Central memory CD4-positive, alpha-beta T cell (primary cell): ENCODE data around the gene C9.
A peak's percentile ranks its signal among the peaks of the same experiment; 100 is the strongest.
"Not testable (repeated sequence)": the region's sequence is repeated elsewhere in the genome, so short reads cannot be mapped to it uniquely, and the experiment has no call there.

Source experiments
- DNase-seq: peaks from one replicate; pipeline ENCODE4 v3.0.0; 2022

The C9 gene

DNA sequence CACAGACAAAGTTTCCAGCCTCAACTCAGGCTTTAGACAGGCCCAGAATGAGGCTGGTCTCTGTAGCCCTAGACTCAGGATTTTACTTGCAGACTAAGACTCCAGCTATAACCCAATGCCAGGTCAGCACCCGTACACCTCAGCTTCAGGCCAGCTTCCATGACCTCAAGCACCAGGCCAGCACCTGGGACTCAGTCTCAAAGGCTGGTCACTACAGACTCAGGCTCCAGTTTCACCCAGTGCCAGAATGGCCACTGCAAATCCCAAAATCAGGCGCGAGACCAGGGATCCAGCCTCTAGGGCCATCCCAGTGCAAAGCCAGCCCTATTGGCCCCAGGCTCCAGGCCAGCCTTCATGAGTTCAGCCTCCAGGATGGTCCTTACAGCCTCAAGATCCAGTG is 44.9 kb downstream of the C9 start:
- no peak for DNase-seq

DNA sequence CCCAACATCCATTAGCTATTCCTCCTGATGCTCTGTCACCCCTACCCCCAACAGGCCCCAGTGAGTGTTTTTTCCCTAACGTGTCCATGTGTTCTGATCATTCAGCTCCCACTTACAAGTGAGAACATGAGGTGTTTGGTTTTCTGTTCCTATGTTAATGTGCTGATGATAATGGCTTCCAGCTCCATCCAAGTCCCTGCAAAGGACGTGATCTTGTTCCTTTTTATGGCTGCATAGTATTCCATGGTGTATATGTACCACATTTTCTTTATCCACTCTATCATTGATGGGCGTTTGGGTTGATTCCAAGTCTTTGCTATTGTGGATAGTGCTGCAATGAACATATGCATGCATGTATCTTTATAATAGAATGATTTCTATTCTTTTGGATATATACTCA is 47.8 kb downstream of the C9 start:
- not testable (repeated sequence) for DNase-seq

DNA sequence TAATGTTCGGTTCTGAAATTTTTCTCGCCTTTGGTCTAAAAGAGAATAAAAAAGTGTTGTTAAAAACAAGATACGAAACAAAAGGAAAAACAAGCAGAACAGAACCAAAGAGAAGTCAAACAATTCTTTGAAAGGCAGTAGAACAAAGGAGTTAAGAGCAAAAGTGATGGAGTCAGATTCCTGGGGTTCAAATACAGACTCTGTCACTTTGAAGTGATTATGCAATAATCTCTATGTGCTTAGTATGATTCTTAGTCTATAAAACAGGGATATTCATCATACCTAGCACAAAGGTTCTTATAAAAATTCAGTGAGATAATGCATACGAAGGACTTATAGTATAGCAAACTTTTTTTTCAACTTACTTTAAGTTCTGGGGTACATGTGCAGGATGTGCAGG is 48.3 kb downstream of the C9 start:
- DNase-seq: no peak

DNA sequence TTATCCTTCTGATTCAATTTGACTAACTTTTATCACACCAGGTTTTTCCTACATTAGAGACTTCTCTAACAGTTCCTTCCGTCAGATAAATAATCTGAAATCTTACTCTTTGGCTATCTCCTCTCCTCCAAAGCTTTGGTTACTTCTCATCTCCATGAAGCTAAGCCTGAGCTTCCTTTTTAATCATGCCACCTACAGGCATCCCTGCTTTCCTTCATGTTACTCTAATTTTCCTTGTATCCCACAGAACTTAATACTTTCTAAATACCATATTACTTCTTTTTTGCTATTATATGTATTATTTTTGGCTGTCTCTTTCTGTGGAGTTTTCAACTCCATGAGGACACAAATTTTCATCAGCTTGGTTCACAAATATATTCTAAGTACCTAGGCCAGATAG is 49.7 kb downstream of the C9 start:
- DNase-seq: no peak

DNA sequence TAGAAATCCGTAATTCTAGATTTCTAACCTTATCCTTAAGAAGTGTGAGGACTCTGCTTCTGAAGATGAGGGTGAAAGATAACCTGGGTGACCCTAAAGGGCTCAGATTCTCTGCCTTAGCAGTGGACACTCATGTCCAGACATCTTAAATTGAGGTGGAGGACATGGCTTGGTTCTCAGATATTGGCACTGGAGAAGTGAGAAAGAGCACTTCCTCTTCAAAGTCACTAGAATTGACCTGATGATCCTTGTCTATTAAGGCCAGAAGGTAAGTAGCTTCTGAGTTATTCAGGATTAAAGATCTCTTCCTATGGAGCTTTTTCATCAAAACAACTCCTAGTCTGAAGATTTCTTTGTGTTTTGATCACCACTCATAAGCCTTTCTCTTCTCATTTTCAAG is 54.8 kb downstream of the C9 start:
- DNase-seq: no peak

DNA sequence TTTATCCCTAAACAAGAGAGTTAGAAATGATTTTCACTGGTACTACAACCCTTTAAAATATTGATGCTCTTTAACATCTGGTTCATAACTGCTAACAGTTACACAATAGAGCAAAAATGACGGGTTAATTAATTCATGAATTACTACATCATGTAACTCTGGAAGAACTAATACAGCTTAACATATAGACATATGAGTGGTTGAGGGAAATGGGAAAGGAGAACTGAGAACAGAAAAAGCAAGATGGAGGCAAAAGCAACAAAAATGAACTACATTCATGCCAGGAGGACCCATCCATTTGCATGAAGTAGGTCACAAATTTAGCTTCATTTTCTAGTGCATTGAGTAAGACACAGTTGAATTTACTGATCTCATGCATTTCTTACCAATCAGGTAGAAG is 61.8 kb downstream of the C9 start:
- DNase-seq: no peak

DNA sequence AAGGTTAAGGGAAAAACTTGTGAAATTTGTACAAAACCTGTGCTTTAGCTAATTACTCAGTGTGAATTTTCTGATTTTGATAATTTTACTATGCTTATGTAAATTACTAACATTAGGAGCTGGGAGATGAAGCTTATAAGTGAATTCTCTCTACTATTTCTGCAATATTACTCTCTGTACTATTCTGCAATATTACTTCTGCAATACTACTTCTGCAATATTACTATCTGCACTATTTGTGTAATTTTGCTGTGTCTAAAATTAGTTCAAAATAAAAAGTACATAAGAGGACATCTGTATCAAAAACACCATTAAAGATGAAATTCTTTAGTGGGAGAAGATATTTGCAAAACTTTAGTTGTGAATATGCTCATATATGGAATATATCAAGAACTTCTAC is 62.9 kb downstream of the C9 start:
- no peak for DNase-seq

DNA sequence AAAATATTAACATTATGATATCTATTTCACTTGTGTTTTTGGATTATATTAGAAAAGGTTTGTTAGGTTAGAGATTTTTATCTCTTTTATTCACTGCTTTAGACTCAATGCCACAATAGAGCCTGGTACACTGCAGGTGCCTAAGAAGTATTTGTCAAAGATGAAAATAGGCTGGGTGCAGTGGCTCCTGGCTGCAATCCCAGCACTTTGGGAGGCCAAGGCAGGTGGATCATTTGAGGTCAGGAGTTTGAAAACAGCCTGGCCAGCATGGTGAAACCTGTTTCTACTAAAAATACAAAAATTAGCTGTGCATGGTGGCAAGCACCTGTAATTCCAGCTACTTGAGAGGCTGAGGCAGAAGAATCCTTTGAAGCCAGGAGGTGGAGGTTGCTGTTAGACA is 64.3 kb downstream of the C9 start:
- no peak for DNase-seq

DNA sequence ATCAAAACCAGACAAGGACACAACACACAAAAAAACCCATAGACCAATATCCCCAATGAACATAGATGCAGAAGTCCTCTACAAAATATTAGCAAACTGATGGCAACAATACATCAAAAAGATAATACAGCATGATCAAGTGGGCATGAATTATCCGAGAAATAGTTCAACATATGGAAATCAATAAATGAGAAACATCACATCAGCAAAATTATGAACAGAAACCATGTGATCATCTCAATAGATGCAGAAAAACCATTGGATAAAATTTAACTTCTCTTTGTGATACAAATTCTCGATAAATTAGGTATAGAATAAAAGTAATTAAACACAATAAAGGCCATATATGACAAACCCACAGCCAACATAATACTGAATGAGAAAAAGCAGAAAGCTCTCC is 69.6 kb downstream of the C9 start:
- DNase-seq: no peak

DNA sequence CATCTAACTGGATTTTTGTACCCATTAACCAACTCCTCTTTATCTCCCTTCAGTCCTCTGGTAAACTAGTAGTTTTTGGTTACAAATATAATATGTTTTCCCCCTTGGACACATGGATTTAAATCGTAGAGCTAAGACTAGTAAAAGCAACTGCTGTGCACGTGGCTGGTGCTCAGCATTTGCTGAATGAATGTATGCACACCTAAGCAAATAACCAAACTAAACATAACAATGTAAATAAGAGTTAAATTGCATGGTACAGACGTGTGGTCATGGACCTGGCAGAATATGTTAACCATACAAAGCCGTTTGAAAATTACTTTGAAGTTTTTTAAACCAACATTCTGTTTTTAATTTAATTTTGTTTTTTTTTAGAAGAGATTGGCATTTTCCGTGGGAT is 79.7 kb downstream of the C9 start:
- DNase-seq: no peak

DNA sequence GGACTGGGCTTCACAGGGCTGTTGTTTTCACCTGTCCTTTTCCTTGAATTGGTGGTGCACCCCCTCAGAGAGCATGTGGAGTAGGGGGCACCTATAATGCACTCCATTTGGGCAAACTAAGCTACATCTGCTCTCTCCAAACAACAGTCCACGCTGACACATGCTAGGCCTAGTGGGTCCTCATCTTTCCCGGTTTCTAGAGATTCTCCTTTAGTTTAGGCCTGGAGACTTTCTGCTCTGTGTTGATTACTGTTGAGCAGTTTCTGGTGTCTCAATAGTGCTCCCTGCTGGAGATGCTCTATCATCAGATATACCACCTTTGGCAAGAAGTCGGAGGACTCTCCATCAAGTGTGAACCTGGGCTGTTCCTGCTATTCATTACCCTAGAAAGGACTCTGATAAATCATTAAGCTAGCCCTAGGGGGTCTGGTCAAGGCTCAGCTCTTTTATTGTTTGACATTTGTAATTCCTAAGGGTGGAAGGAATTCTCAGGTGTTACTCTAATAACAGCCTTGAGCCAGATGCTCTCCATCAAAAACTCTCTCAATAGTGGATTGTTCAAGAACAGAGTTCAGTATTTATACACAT is 81.0 kb downstream of the C9 start:
- DNase-seq: peak; percentile 73

DNA sequence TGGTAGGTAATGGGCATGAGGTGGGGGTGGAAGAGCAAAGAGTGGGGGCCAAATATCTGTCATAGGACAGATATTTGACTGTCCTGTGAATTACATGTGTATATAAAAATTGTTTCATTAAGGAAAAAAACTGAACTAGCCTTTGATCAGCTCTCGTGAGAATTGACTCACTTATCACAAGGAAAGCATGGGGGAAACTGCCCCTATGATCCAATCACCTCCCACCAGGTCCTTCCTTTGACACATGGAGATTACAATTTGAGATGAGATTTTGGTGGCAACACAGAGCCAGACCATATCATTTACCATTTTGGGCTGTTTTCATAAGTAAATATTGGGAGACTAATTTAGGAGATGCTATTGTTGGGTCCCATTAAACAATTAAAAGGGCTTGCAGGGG is 81.7 kb downstream of the C9 start:
- DNase-seq: no peak

DNA sequence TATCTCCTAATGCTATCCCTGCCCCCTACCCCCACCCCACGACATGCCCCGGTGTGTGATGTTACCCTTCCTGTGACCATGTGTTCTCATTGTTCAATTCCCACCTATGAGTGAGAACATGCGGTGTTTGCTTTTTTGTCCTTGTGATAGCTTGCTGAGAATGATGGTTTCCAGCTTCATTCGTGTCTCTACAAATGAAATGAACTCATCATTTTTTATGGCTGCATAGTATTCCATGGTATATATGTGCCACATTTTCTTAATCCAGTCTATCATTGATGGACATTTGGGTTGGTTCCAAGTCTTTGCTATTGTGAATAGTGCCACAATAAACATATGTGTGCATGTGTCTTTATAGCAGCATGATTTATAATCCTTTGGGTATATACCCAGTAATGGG is 88.4 kb downstream of the C9 start:
- DNase-seq: not testable (repeated sequence)

DNA sequence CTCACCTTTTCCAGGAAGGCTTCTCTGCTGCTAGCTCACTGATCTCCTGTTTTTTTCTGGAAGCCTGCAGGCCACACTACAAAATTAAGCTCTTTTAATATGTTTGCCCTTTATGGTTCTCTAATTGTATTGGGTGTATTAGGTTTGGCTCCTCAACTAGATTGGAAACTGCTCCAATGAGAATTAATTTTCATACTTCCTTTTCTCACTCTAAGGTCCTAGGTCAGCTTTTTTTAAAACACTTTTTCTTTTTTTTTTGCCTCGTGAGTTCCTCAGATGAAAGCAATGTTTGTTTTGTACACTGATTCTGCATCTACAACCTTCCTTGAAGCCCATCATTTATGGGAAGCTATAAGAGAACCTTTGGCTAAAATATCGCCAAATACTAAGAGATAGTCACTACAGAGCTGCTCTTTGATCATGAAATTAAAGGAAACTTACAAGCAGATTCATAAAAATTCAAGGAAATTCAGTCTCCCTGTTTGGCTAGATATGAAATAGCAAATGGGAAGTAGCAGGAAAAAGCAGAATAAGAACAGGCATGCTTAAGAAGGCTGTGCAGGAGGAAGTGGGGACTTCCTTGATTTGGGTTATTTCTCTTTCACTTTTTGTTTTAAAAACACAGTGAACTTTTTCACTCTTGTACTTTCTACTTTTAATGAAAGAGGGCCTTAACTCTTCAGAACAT is 89.8 kb downstream of the C9 start:
- DNase-seq: peak; percentile 52

DNA sequence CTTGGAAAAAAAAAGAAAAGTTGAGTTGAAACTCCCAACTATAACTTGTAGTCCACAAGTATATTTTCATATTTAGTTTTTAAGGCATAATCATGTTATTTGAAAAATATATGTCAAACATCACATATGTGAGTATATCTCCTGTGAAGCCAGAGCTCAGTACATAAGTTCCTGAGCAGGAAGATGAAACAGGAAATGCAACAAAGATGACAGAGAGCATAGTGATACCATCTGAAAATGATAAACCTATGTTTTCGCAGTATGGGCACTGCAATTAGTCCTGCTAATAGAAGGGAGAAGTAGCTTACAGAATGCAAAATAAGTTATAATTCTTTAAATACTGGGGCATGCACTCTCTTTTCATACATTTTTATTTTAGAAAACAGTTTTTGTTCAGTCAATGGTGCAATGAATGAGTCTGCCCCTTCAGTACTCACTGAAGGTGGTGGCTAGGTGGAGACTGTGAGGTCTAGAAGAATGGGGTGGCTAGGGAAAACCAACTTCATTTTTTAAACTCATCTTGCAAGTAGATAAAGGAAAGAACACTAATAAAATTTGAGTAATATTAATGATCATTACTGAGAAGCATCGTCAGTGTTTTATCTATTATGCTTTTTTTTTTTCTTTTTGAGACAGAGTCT is 90.9 kb downstream of the C9 start:
- peak; percentile 37 for DNase-seq

DNA sequence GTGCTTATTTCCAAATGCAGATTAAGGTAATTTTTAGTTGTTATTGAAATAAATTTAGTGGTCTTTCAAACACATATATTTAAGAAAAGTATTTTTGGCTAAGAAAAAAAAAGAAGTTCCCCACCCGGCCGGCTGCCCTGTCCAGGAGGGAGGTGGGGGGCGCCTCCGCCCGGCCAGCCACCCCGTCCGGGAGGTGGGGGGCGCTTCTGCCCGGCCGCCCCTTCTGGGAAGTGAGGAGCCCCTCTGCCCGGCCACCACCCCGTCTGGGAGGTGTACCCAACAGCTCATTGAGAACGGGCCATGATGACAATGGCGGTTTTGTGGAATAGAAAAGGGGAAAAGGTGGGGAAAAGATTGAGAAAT is 91.4 kb downstream of the C9 start:
- not testable (repeated sequence) for DNase-seq

DNA sequence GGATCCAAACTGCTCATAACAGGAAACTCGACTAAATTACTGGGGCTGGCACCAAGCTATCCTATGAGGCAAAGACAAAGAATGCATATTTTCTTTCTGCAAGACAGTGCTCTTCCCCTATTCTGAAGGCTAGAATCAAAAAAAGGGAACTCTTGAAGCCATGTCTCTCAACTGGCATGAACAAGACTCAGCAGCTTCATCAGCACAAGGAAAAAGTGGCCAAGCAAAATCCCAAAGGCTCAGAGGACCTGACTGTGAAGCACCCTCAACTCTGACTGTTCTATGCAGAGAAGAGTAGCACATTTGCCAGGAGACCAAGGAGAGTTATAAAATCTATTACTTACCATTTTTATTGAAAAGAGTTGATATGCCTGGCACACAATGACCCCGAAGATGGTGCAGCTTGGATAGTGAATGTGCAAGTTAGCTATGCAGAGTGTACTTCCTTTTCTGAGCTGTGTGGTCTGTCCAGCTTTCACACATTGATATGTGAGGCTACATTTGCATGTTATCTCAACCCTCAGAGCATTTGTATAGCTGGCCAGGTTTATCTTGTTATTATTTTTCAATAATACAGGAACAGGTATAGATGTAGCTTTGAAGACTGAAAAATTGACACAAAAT is 94.0 kb downstream of the C9 start:
- DNase-seq: no peak

DNA sequence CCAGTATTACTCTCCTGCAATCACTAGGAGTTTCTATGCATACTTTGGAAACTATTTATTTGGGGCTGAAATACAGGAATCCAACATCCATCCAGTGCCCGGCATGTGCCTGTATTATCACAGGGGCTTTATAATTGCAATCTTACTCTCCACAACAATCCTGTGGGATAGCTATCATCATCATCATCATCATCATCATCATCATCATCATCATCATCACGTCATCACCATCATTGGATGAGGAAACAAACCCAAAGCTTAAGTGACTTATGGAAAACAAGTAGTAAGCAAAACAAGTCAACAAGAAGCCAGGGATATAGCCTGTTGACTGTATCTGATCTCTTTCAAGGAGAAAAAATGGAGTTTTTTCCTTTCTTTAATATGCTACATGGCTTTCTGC is 97.1 kb downstream of the C9 start:
- DNase-seq: no peak

DNA sequence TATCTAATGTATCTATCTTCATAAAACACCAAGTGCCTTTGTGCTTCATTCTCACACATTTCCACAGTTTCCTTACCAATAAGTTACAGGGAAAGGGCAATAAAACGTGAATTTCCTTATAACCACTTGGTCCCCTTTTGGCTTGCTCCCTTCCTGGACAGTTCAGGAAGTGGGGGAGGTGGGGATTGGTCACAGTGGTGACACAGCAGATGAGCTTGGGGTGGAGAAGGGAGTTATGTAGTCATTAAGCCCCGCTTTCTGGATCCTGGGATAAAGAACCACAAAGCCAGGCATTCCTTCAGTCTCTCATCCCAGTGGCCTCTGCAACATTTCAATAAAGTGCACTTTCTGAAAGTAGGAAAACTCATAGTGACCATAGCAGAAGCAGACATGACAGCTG is 97.9 kb downstream of the C9 start:
- no peak for DNase-seq

DNA sequence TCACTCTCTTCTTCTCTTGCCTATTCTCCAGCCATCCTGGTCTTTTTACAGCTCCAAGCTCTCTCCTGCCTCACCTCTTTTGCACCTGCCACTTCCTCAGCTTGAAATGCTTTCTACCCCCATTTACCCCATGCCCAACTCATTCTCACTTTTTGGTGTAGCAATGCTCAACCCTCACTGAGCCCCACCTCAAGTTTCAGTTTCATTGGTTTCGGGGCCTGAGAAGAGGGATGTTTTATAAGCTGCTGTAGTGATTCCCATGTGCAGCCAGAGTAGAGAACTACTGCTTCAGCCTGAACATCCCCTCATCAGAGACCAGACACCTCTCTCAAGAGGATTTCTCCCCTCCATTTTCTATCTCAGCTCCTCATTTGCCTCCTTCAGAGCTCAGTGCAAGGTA is 99.8 kb downstream of the C9 start:
- no peak for DNase-seq

DNA sequence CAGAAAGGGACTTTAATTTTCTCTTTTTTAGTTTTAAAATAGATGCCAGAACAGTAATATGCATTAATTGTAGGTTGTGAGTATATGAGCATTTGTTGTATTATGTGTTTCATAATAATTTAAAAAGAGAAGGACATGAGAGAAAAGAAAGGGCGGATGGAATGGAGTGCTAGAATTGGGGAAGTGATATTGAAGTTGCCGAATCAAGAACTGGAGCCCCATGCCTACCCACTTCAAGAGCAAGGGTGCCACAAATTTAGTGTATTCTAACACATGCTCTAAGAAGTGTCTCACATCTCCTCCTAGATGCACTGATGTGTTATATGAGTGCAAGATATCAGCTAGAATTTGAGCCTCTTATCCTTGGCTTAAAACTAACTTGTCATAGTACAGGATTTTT is 101.3 kb downstream of the C9 start:
- no peak for DNase-seq

DNA sequence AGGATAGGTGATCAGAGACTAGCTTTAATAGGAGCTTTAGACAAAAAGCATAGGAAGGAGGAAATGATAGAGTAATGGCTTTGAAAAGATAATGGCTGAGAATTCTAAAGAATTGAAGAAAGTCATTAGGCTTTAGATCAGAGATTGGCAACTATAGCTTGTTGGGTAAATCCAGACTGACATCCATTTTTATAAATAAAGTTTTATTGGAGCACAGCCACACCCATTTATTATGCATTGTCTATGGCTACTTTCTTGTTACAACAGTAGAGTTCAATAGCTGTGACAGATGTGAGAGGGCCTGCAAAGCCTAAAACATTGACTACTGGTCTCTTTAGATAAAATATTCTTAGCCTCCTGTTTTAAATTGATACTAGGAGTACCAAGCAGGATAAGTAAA is 104.2 kb downstream of the C9 start:
- DNase-seq: no peak

DNA sequence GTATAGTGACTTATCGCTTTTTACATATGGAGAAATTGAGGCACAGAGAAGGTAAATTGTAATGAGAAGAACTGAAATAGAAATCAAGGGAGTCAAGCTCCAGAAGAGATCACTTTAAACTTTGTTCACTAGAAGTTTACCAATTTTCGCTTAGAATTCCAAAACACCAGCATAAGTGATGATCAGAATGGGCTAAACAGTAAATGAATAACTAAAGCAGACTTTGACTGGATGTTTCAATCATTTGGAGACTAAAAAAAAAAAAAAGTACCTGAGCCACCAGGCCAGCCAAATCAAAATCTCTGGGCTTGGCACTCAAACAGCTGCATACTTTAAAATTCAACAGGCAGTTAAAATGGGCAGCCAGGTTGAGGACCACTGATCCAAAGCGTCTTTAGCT is 106.7 kb downstream of the C9 start:
- no peak for DNase-seq

DNA sequence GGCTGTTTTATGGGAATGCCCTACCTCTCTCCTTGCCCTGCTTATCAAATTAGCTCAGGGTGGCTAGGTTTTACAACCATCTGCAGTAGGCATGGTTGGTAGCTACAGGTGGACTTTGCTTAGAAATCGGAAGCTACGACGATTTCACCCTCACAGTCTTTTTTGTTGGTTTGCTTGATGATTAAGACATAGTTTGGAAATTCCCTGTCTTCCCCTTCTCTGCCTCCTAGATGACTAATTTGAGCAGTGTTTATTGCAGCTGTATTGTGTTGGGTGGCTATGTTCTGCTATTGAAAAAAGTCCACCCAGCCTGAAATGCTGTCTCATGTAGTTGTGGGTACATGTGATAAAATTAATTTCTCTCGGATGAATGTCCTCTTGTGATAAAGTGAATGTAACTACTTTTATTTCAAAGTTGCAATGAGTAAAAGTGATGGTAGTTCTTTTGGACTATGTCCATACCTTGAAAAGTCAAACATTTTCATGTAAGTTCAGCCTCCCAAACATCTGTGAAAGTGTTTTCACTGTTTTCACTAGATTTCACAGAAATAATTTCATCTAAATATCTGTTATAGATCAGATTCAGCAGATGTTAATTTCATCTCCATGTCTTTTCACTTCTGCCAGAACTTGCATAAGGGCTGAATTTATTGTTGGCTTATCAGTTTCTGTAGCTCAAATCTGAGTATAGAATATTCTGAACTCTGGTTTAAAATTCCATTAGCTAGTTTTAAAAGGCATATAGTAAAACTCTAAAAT is 107.6 kb downstream of the C9 start:
- DNase-seq: no peak
